SU-DHL-6 (cell line): ENCODE results near the gene TKT.

ENCODE experiments used
- H2AFZ ChIP-seq: fragments of 200-600 bp; sonication (generic); 2 replicates; pipeline ENCODE4 v1.6.1; 2014; ENCODE audit warnings: low read depth, mild to moderate bottlenecking, moderate library complexity, mixed read lengths, antibody characterized with exemption, low read length; ENCODE audit not compliant: severe bottlenecking
- H3F3A ChIP-seq: fragments of 200-600 bp; shearing (Covaris generic); 2 replicates; pipeline ENCODE4 v1.6.0; 2016; ENCODE audit warnings: antibody characterized with exemption, mild to moderate bottlenecking; ENCODE audit not compliant: insufficient read depth
- H3K27ac ChIP-seq: fragments of 200-600 bp; sonication (generic); 2 replicates; pipeline ENCODE4 v1.5.1; 2016; ENCODE audit warnings: low read depth, mild to moderate bottlenecking, low read length, moderate library complexity, mixed read lengths
- H3K27me3 ChIP-seq: fragments of 200-600 bp; sonication (generic), shearing (Covaris generic); 2 replicates; pipeline ENCODE4 v1.6.0; 2014; ENCODE audit warnings: mild to moderate bottlenecking, low read length
- H3K36me3 ChIP-seq: fragments of 200-600 bp; sonication (generic); 2 replicates; pipeline ENCODE4 v1.6.1; 2014; ENCODE audit warnings: mild to moderate bottlenecking, low read length, mixed read lengths
- H3K4me2 ChIP-seq: fragments of 300-600, 200-600 bp; shearing (Covaris generic), sonication (generic); 2 replicates; pipeline ENCODE4 v1.6.0; 2014; ENCODE audit warnings: low read length, low read depth, mild to moderate bottlenecking; ENCODE audit not compliant: poor library complexity, severe bottlenecking
- H3K4me3 ChIP-seq: fragments of 200-600 bp; sonication (generic); 2 replicates; pipeline ENCODE4 v1.5.1; 2014; ENCODE audit warnings: antibody characterized with exemption, low read length, mild to moderate bottlenecking, mixed read lengths; ENCODE audit not compliant: insufficient read depth, poor library complexity, severe bottlenecking
- H3K79me2 ChIP-seq: fragments of 200-600 bp; sonication (generic); 2 replicates; pipeline ENCODE4 v1.6.1; 2014; ENCODE audit warnings: mild to moderate bottlenecking, low read length, moderate library complexity; ENCODE audit not compliant: insufficient read depth
- H3K9ac ChIP-seq: fragments of 200-600 bp; sonication (generic); 2 replicates; pipeline ENCODE4 v1.7.0; 2014; ENCODE audit warnings: mild to moderate bottlenecking, low read length
- H3K9me2 ChIP-seq: fragments of 200-600 bp; sonication (generic); replicated peaks from 2 replicates; pipeline ENCODE4 v1.6.1; 2014; ENCODE audit warnings: low read length; ENCODE audit not compliant: insufficient read depth
- H3K9me3 ChIP-seq: fragments of 200-600 bp; sonication (generic); 2 replicates; pipeline ENCODE4 v1.6.1; 2014; ENCODE audit warnings: low read length, mixed read lengths; ENCODE audit not compliant: insufficient read depth
- H4K20me1 ChIP-seq: fragments of 200-600 bp; sonication (generic); 2 replicates; pipeline ENCODE4 v1.6.1; 2014; ENCODE audit warnings: low read depth, mild to moderate bottlenecking, antibody characterized with exemption, low read length, moderate library complexity, mixed read lengths
- EZH2phosphoT487 ChIP-seq: fragments of 200-600 bp; sonication (generic), shearing (Covaris generic); conservative IDR thresholded peaks from 2 replicates; pipeline ENCODE4 v1.6.1; 2018; ENCODE audit warnings: mild to moderate bottlenecking, antibody characterized with exemption, low read length, moderate library complexity, mixed read lengths
- TF ChIP-seq, protein P1 (sequence below): fragments of 200-600 bp; sonication (generic); IDR thresholded peaks from one replicate; pipeline ENCODE4 v1.5.1; 2017; ENCODE audit warnings: antibody characterized with exemption, mild to moderate bottlenecking, low read length, moderate library complexity; ENCODE audit not compliant: insufficient read depth, poor library complexity, severe bottlenecking

TKT gene

DNA sequence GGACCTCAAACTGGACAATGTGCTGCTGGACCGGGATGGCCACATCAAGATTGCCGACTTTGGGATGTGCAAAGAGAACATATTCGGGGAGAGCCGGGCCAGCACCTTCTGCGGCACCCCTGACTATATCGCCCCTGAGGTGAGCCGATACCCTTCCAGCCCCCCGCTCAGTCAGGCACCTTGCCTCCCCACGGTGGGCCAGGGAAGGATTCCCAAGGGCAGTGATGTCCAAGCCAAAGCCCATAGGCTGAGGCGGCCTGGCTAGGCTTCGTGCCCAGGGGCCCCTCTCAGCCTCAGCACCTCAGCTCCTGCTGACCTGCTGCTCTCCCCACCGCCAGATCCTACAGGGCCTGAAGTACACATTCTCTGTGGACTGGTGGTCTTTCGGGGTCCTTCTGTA, 67.1 kb downstream of the TKT start:
- H3K9me2 ChIP-seq: no peaks in the 10 kb centered on the region
- no peaks in the 10 kb centered on the region for H3K27me3 ChIP-seq
- peaks cover 49% of the 10 kb centered on the region for H3F3A ChIP-seq
- no peaks in the 10 kb centered on the region for H3K9me3 ChIP-seq
- peaks cover 8% of the 10 kb centered on the region; the same call in 1 of the 2 replicates for H3K36me3 ChIP-seq
- H3K79me2 ChIP-seq: no peaks in the 10 kb centered on the region
- H4K20me1 ChIP-seq: no peaks in the 10 kb centered on the region
- peak overlapping the region; percentile 96 for H3K27ac ChIP-seq
- no peak overlapping the region for H3K4me2 ChIP-seq
- no peak overlapping the region for H2AFZ ChIP-seq
- H3K4me3 ChIP-seq: no peak overlapping the region
- no peak for TF ChIP-seq EZH2phosphoT487
- TF ChIP-seq, protein P1, sequence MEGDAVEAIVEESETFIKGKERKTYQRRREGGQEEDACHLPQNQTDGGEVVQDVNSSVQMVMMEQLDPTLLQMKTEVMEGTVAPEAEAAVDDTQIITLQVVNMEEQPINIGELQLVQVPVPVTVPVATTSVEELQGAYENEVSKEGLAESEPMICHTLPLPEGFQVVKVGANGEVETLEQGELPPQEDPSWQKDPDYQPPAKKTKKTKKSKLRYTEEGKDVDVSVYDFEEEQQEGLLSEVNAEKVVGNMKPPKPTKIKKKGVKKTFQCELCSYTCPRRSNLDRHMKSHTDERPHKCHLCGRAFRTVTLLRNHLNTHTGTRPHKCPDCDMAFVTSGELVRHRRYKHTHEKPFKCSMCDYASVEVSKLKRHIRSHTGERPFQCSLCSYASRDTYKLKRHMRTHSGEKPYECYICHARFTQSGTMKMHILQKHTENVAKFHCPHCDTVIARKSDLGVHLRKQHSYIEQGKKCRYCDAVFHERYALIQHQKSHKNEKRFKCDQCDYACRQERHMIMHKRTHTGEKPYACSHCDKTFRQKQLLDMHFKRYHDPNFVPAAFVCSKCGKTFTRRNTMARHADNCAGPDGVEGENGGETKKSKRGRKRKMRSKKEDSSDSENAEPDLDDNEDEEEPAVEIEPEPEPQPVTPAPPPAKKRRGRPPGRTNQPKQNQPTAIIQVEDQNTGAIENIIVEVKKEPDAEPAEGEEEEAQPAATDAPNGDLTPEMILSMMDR: no peak
- no peak overlapping the region for H3K9ac ChIP-seq

DNA sequence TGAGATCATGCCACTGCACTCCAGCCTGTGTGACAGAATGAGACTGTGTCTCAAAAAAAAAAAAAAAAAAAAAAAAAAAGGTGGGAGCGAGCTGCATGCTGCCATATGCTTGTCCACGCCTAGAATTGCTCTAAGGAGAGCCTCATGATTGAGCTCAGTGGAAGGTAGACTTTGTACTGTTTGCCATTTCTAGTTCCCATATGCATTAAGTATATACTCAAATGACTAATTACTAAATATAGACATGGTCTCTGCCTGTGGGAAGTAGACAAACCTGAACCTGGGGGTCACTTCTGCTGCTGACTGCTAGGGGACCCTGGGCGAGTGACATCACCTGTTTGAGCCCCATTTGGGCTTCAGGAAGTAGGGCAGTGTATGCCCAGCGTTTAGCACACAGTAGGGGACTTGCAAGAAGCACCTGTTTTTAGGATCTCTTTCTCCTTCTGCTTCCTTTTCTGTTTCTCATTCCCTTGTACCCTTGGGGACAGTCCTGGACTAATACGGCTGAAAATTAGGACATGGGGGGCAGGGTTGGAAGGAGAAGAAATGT, 67.6 kb downstream of the TKT start:
- Histone ChIP-seq H3K27me3 (no peaks in the 10 kb centered on the region), H3K36me3 (peaks cover 7% of the 10 kb centered on the region; the same call in 1 of the 2 replicates), H3K9me3 (no peaks in the 10 kb centered on the region), H2AFZ (no peak overlapping the region), H3K79me2 (no peaks in the 10 kb centered on the region), H4K20me1 (no peaks in the 10 kb centered on the region), H3K9me2 (no peaks in the 10 kb centered on the region), H3K27ac (peak overlapping the region; percentile 49), H3K4me2 (no peak overlapping the region), H3K4me3 (no peak overlapping the region), H3K9ac (no peak overlapping the region), H3F3A (peaks cover 48% of the 10 kb centered on the region)
- no peak for TF ChIP-seq EZH2phosphoT487
- TF ChIP-seq, protein P1: no peak

DNA sequence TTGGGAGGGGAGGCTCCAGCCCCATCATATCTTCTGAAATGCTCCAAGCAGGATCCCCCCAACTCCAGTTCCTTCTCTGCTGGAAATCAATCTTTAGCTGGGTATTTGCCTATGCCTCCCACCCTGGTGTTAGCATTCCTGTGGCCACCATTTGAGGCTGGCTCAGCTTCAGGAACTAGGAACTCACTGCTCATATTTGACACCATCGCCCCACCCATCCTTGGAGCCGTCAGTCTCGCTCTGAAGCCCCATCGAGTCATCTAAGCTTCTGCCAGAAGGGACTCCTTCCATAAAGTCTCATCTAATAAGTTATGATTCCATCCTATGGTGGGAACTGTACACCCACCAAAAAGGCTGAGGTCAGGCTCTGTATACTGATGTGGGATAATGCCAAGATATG, 68.4 kb downstream of the TKT start:
- no peak overlapping the region for H3K4me2 ChIP-seq
- H3K27me3 ChIP-seq: no peaks in the 10 kb centered on the region
- H3K9me3 ChIP-seq: no peaks in the 10 kb centered on the region
- peaks cover 40% of the 10 kb centered on the region for H3F3A ChIP-seq
- H3K79me2 ChIP-seq: no peaks in the 10 kb centered on the region
- no peak overlapping the region for H2AFZ ChIP-seq
- no peaks in the 10 kb centered on the region for H4K20me1 ChIP-seq
- peaks cover 6% of the 10 kb centered on the region; the same call in 1 of the 2 replicates for H3K36me3 ChIP-seq
- H3K9me2 ChIP-seq: no peaks in the 10 kb centered on the region
- no peak for TF ChIP-seq EZH2phosphoT487
- TF ChIP-seq, protein P1: no peak
- H3K4me3 ChIP-seq: no peak overlapping the region
- H3K9ac ChIP-seq: no peak overlapping the region
- no peak overlapping the region for H3K27ac ChIP-seq
